HepG2 (cell line): ENCODE measurements around the gene DHRS1. TPM values are rescaled to one million over a fixed set of nuclear protein-coding genes. Genes with fewer than 3 reads are reported as not detected.
A peak's percentile ranks its signal among the peaks of the same experiment; 100 is the strongest.

Experiments used
- ATF5 ChIP-seq: sonication (generic); formaldehyde crosslinking; IDR thresholded peaks from 2 replicates; pipeline ENCODE4 v1.4.0; 2020; ENCODE audit warnings: mild to moderate bottlenecking, low read depth, missing genetic modification reagents
- MAX ChIP-seq: IDR thresholded peaks from 2 replicates; pipeline ENCODE4 v1.6.1; 2012; ENCODE audit warnings: inconsistent platforms
- MEIS1 ChIP-seq: sonication (generic); formaldehyde crosslinking; IDR thresholded peaks from 2 replicates; pipeline ENCODE4 v1.9.0; 2021; ENCODE audit warnings: mild to moderate bottlenecking, missing genetic modification reagents, moderate library complexity, borderline replicate concordance
- NFE2 ChIP-seq: sonication (generic); formaldehyde crosslinking; IDR thresholded peaks from 2 replicates; pipeline ENCODE4 v1.4.0; 2020; ENCODE audit warnings: missing genetic modification reagents
- NKX3-1 ChIP-seq: sonication (generic); formaldehyde crosslinking; IDR thresholded peaks from 2 replicates; pipeline ENCODE4 v1.5.0; 2020; ENCODE audit warnings: missing genetic modification reagents
- NR2F2 ChIP-seq: IDR thresholded peaks from 2 replicates; pipeline ENCODE4 v1.6.1; 2012; ENCODE audit warnings: low read depth, inconsistent platforms, borderline replicate concordance
- PAWR ChIP-seq: sonication (generic); formaldehyde crosslinking; IDR thresholded peaks from 2 replicates; pipeline ENCODE4 v1.4.0; 2020; ENCODE audit warnings: missing genetic modification reagents, mild to moderate bottlenecking, borderline replicate concordance
- PBX2 ChIP-seq: IDR thresholded peaks from 2 replicates; pipeline ENCODE4 v1.6.1; 2016; ENCODE audit warnings: control low read depth
- PHB2 ChIP-seq: fragments of 450-650 bp; IDR thresholded peaks from 2 replicates; pipeline ENCODE4 v1.6.1; 2018; ENCODE audit not compliant: partially characterized antibody
- TFAP4 ChIP-seq: sonication (generic); IDR thresholded peaks from 2 replicates; pipeline ENCODE4 v1.6.1; 2016; ENCODE audit warnings: low read depth, borderline replicate concordance
- ZBTB40 ChIP-seq, 2 experiments: fragments of 450-650 bp in 1 of 2; sonication (generic) in 1 of 2; formaldehyde crosslinking in 1 of 2; IDR thresholded peaks; 2 replicates each; pipeline versions ENCODE4 v1.6.1 to v1.8.0; 2016 to 2022; ENCODE audit warnings: antibody characterized with exemption in 1 of 2, mild to moderate bottlenecking in 1 of 2, missing genetic modification reagents in 1 of 2
- ZNF20 ChIP-seq: sonication (generic); formaldehyde crosslinking; IDR thresholded peaks from 2 replicates; pipeline ENCODE4 v1.4.0; 2020; ENCODE audit warnings: mild to moderate bottlenecking, moderate library complexity, missing genetic modification reagents
- ZNF460 ChIP-seq: sonication (generic); formaldehyde crosslinking; IDR thresholded peaks from 2 replicates; pipeline ENCODE4 v1.5.1; 2020; ENCODE audit warnings: missing genetic modification reagents, mild to moderate bottlenecking, borderline replicate concordance
- ZNF597 ChIP-seq: sonication (generic); formaldehyde crosslinking; IDR thresholded peaks from 2 replicates; pipeline ENCODE4 v1.5.0; 2020; ENCODE audit warnings: missing genetic modification reagents
- ZNF768 ChIP-seq: sonication (generic); formaldehyde crosslinking; IDR thresholded peaks from 2 replicates; pipeline ENCODE4 v1.4.0; 2020; ENCODE audit warnings: missing genetic modification reagents
- polyA plus RNA-seq, 8 experiments: library from polyadenylated mRNA; depleted of rRNA in 3 of 8; stranded (reverse) in 7 of 8; unstranded in 1 of 8; fragments of >200 nt; fragmentation: Illumina TruSeq in 4 of 8; extraction: Trizol in 4 of 8; gene quantifications; 2 replicates each; pipeline versions ENCODE4 v1.2.1 to v1.2.3, GENCODE V29; 2011 to 2016; ENCODE audit warnings: low read depth in 4 of 8, missing spikeins in 1 of 8, mixed read lengths in 1 of 8; ENCODE audit not compliant: insufficient read depth in 1 of 8
- total RNA-seq, 5 experiments: library from RNA; depleted of rRNA; stranded (reverse); fragments of >200 nt; fragmentation: Illumina TruSeq; extraction: Trizol; gene quantifications; 2 replicates each; pipeline ENCODE4 v1.2.3, GENCODE V29; 2016; ENCODE audit warnings: low read depth in 1 of 5

The DHRS1 gene
- total and polyA plus RNA-seq, 2 of the 13 experiments (the other 11 are each of a cell fraction or from before 2014, with no cell fraction given): 49.8 to 60.8 TPM

GRCh38 chr14:24315807-24316596, 16.4 kb upstream of the DHRS1 start (continued):
- TF ChIP-seq ZNF597 (CRISPR knock-in tag) (peak; percentile 81; the same call in 1 of the 2 replicates), PBX2 (no peak), PHB2 (no peak), MAX (no peak), ZNF768 (CRISPR knock-in tag) (peak; percentile 86; the same call in 1 of the 2 replicates), NKX3-1 (CRISPR knock-in tag) (peak; percentile 99), NR2F2 (no peak), ZNF20 (CRISPR knock-in tag) (no peak; the same call in 1 of the 2 replicates), PAWR (CRISPR knock-in tag) (peak; percentile 89; the same call in 1 of the 2 replicates), ATF5 (peak; percentile 99), NFE2 (CRISPR knock-in tag) (no peak), TFAP4 (peak; percentile 64; the same call in 1 of the 2 replicates), MEIS1 (CRISPR knock-in tag) (no peak; the same call in 1 of the 2 replicates), ZNF460 (CRISPR knock-in tag) (no peak), ZBTB40 (IDR thresholded peaks at IDR 0.05) (no peak), ZBTB40 (CRISPR knock-in tag; IDR thresholded peaks at IDR 0.05) (peak; percentile 95)
